GM19239 (cell line): ENCODE data around the gene LDLRAD3.

Experiments used
- DNase-seq: peaks from one replicate; pipeline ENCODE4 v3.0.0; 2011; ENCODE audit warnings: low spot score; ENCODE audit not compliant: insufficient read length
- FAIRE-seq: peaks from 2 replicates; lab custom pipeline; 2011; peaks lifted over from hg19 to GRCh38; lab: Jason Lieb, UNC

LDLRAD3 gene

GRCh38 chr11:35982061-35982460 lies 38.2 kb downstream of the LDLRAD3 start:
- DNase-seq (no peak), FAIRE-seq (no peak)

- DNase-seq (no peak), FAIRE-seq (no peak)
Observed at GRCh38 chr11:35983981-35984380, 40.1 kb downstream of the LDLRAD3 start.

GRCh38 chr11:35986947-35987346 lies 43.1 kb downstream of the LDLRAD3 start:
- FAIRE-seq (no peak), DNase-seq (no peak)

DNA sequence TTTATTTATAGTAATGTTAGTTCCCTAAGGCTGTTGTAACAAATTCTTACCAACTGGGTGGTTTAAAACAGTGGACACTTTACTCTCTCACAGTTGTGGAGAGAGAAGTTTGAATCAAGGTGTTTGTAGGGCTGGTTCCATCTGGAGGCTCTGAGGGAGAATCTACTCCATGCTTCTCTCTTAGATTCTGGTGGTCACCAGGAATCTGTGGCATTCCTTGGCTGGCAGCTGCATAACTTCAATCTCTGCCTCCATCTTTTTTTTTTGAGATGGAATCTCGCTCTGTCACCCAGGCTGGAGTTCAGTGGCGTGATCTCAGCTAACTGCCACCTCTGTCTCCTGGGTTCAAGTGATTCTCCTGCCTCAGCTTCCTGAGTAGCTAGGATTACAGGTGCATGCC lies 46.3 kb downstream of the LDLRAD3 start:
- no peak for FAIRE-seq

GRCh38 chr11:35990816-35991215 lies 47.0 kb downstream of the LDLRAD3 start:
- FAIRE-seq = no peak

More for the DNA sequence above, 46.3 kb downstream of the LDLRAD3 start:
- no peak for DNase-seq

GRCh38 chr11:35992548-35992947 lies 48.7 kb downstream of the LDLRAD3 start:
- FAIRE-seq (no peak), DNase-seq (no peak)

More at GRCh38 chr11:35990816-35991215, 47.0 kb downstream of the LDLRAD3 start:
- DNase-seq = no peak

GRCh38 chr11:35994421-35994820 lies 50.6 kb downstream of the LDLRAD3 start:
- FAIRE-seq = no peak

GRCh38 chr11:35995681-35996271 lies 51.9 kb downstream of the LDLRAD3 start:
- FAIRE-seq = no peak
- no peak for DNase-seq

More at GRCh38 chr11:35994421-35994820, 50.6 kb downstream of the LDLRAD3 start:
- no peak for DNase-seq

DNA sequence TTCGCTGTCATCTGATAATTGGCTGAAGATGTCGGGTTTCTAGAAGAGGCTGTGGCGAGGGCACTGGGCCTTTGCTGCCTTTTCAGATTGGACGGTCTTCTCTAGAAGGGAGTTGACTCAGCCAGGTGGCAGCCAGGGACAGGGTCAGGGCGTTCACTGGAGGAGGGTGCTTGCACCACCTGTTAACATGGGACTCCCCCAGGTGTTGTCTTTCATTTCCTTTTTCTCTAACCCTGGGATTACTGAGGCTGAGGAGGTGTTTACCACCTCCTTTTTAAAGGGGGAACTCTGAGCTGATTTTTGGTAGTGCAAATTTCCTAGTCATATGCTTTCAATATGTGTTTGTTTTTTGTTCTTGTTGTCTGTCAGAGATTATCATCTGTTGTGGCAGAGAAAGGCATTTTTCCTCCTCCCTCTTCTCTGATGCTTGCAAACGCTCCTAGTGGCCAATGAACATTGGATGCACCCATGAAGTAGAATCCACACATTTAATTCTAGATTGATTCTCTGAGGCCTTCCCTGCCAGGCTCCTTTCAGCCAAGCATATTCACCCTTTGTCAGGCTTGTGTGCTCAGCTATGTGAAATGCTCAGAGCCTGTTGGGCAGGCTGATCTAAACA lies 54.1 kb downstream of the LDLRAD3 start:
- no peak for FAIRE-seq
- no peak for DNase-seq

- FAIRE-seq = no peak
Observed at GRCh38 chr11:35998634-35999033, 54.8 kb downstream of the LDLRAD3 start.

DNA sequence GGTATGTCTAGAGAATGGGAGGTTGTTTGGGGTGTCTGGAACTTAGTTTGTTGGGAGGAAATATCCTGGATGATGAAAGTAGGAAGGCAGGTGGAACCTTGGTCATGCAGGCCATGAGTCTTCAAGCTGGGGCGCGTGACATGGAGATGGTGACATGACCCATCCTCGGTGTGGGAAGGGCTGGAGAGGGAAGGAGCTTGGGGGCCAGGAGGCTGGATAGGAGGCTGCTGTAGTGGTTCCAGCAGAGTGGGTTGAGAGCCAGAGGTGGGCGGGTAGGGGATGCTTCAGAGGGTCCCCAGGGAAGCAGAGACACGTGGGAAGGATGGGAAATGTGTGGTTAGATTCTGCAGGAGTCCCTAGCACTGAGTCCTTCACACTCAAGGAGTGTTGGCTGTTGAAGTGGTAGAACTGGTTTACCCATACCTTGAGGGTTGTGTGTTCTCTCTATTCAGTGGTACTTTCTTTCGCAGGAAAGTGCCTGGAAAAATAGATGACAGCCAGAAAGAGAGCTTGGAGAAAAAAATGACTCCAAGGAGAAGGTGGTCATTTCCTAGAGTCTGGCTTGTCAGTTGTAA lies 56.8 kb downstream of the LDLRAD3 start:
- no peak for FAIRE-seq
- DNase-seq = no peak

More at GRCh38 chr11:35998634-35999033, 54.8 kb downstream of the LDLRAD3 start:
- no peak for DNase-seq

GRCh38 chr11:36002196-36002595 lies 58.3 kb downstream of the LDLRAD3 start:
- FAIRE-seq (no peak), DNase-seq (no peak)

DNA sequence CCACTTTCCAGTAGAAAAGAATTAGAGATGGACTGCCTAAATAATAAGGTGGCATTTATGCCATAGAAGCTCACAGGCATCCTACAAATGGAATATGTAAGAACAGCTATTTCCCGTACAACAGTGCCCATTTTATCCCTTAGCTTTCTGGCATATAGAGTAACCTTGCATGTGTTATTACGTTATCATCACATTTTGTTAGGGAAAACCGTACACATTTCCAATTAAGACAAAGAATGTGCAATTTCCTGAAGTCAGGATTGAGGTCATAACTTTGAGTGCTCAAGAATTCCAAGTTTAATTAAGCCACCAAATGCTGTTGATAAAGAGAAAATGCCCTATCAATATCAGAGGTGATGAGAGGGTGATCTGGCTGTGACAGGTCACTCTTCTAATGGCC lies 58.9 kb downstream of the LDLRAD3 start:
- no peak for FAIRE-seq
- DNase-seq = no peak

DNA sequence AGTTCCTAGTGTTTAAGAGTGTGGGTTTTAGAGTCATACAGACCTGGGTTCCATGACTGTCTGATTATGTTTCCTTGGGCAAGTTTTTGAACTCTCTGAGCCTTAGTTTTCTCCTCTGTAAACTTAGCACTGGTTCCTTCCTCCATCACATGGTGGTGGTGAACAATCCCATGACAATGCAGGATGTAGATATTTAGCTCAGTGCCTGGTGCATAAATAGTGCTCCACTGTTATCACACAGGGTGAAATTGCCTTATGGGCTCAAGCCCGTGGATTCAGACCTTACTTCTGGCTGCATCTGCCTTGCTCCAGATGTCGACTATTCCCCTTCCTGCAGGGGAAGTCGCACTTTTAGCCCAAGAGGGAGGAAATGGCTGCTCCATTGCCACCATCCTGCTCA lies 62.7 kb downstream of the LDLRAD3 start:
- no peak for FAIRE-seq
- DNase-seq = no peak

DNA sequence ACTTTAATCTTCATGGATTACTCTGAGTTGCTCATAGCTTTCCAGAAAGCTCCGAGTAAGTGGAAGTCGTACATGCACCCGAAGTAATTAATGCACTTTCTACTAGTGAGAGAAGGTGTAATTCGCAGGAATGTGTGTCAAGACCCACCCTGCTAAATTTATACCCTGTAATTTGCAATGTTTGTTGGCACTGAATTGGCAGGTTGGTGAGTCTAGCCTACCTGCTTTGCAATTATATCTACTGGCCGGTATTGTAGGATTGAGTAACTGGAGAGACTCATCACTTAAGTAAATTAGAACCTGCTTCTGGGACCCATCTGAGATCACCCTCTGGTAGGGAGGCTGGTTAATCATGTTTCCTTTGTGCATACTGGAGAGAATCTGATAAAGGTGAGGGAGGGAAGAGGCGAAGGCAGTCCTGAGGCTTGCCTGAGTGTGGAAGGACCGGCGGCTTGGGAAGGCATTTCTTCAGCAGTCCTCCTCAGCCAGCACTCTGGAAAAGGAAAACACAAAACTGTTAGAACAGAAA lies 63.3 kb downstream of the LDLRAD3 start:
- FAIRE-seq = no peak
- no peak for DNase-seq

GRCh38 chr11:36008584-36008983 lies 64.7 kb downstream of the LDLRAD3 start:
- no peak for FAIRE-seq
- DNase-seq = no peak

GRCh38 chr11:36009473-36009872 lies 65.6 kb downstream of the LDLRAD3 start:
- FAIRE-seq = no peak
- no peak for DNase-seq

DNA sequence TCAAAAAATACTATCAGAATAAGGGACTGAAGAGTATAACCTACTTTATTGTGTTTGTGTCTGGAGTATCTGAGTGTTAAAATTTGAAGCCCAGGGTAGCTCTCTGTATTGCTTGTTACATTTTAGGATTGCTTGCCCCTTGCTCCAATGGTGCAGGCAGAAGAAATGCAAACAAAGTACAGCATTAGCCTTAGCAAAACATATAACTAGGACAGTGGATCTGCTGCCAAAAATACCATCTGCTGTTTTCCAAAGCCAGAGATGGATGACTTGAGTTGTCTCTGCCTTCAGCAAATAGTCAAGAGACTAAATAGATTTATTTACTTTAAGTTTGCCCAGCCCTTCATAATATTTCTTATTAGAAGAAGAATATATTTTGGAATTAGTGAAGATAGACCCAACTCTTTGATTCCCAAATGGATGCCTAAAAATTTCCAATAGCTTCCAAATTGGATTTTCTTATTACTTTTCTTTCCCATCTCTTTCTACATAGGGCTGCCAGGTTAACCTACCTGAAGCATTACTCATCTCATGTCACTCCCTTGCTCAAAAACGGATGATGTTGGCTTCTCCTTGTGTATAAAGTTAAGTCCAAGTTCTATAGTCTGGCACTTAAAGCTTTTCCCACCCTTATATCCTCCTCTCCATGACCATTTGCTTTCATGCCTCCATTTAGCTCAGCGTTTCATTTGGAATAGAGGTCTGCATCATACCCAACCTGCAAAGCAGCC lies 66.3 kb downstream of the LDLRAD3 start:
- no peak for DNase-seq
- FAIRE-seq = no peak

DNA sequence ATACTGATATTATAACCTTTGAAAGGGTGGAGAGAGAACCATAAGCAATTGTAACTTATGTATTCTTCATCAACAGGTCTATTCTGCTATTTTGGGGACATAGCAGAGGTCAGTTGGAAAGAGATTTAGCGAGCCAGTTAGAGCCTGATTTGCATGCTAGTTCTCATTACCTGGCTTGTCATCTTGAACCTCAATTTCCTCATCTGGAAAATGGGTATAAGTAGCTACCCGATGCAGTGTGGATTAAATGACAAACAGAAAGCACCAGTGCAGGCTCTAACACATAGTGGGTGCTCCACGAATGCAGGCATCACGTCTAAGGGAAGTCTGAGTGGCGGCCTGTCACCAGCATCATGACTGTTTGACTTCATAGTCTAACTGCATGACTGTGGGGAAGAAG lies 67.7 kb downstream of the LDLRAD3 start:
- DNase-seq (no peak), FAIRE-seq (no peak)

GRCh38 chr11:36012455-36012854 lies 68.6 kb downstream of the LDLRAD3 start:
- DNase-seq (no peak), FAIRE-seq (no peak)

DNA sequence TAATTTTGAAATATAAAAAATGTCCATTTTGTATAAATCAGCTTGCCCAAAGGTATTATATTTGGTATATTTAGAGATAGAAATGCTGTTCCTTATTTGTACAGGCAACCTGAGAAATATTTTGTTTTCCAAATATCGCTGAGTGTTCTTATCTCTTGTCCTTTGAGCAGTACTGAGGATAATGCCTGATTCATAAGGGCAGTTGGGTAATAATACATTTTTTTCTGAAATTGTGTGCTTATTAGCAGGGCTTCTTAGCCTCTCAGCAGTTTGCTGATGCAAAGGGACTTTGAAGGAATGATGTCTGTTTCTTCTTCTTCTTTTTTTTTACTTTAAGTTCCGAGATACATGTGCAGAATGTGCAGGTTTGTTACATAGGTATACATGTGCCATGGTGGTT lies 69.1 kb downstream of the LDLRAD3 start:
- FAIRE-seq = no peak
- no peak for DNase-seq
